Loucy (cell line): Measurements from ENCODE around the gene ELMO1.

Source experiments
- H2AFZ ChIP-seq: fragments of 200-600 bp; sonication (generic); 2 replicates; pipeline ENCODE4 v1.6.0; 2016; ENCODE audit warnings: antibody characterized with exemption, mild to moderate bottlenecking, low read length, moderate library complexity
- H3F3A ChIP-seq: fragments of 200-600 bp; 2 replicates; pipeline ENCODE4 v1.6.0; 2016; ENCODE audit warnings: antibody characterized with exemption, low read depth, mild to moderate bottlenecking
- H3K27me3 ChIP-seq: fragments of 200-600 bp; sonication (generic); 2 replicates; pipeline ENCODE4 v1.6.1; 2014; ENCODE audit warnings: low read length, mild to moderate bottlenecking; ENCODE audit not compliant: insufficient read depth, poor library complexity, severe bottlenecking
- H3K36me3 ChIP-seq: fragments of 200-600 bp; sonication (generic); 2 replicates; pipeline ENCODE4 v1.6.1; 2016; ENCODE audit warnings: low read length; ENCODE audit not compliant: insufficient read depth
- H3K4me1 ChIP-seq: fragments of 200-600 bp; sonication (generic); 2 replicates; pipeline ENCODE4 v1.5.1; 2014; ENCODE audit warnings: low read length, mild to moderate bottlenecking; ENCODE audit not compliant: insufficient read depth, poor library complexity, severe bottlenecking
- H3K4me2 ChIP-seq: fragments of 200-600 bp; sonication (generic); 2 replicates; pipeline ENCODE4 v1.6.0; 2014; ENCODE audit warnings: antibody characterized with exemption, low read length, low read depth, mild to moderate bottlenecking; ENCODE audit not compliant: poor library complexity, severe bottlenecking
- H3K4me3 ChIP-seq: fragments of 200-600 bp; sonication (generic); 2 replicates; pipeline ENCODE4 v1.5.1; 2014; ENCODE audit warnings: low read length, mild to moderate bottlenecking, mixed read lengths; ENCODE audit not compliant: poor library complexity, severe bottlenecking
- H3K79me2 ChIP-seq: fragments of 200-600 bp; sonication (generic); 2 replicates; pipeline ENCODE4 v1.6.1; 2014; ENCODE audit warnings: low read length; ENCODE audit not compliant: insufficient read depth
- H3K9ac ChIP-seq: fragments of 200-600 bp; sonication (generic); 2 replicates; pipeline ENCODE4 v1.6.0; 2014; ENCODE audit warnings: mild to moderate bottlenecking, low read depth, low read length, moderate library complexity; ENCODE audit not compliant: poor library complexity, severe bottlenecking
- H3K9me2 ChIP-seq: fragments of 200-600 bp; sonication (generic); replicated peaks from 2 replicates; pipeline ENCODE4 v1.6.1; 2016; ENCODE audit warnings: low read depth, low read length, mixed read lengths
- H3K9me3 ChIP-seq: fragments of 200-600 bp; sonication (generic); 2 replicates; pipeline ENCODE4 v1.6.1; 2014; ENCODE audit warnings: mild to moderate bottlenecking, antibody characterized with exemption, low read length, low read depth; ENCODE audit not compliant: insufficient read depth
- H4K20me1 ChIP-seq: fragments of 200-600 bp; sonication (generic); 2 replicates; pipeline ENCODE4 v1.6.0; 2014; ENCODE audit warnings: antibody characterized with exemption, low read length, mild to moderate bottlenecking; ENCODE audit not compliant: insufficient read depth, poor library complexity, severe bottlenecking
- EZH2phosphoT487 ChIP-seq: fragments of 200-600 bp; IDR thresholded peaks from 2 replicates; pipeline ENCODE4 v1.6.1; 2018; ENCODE audit warnings: antibody characterized with exemption, mild to moderate bottlenecking, moderate library complexity, borderline replicate concordance
- TF ChIP-seq, protein P1 (sequence below): fragments of 200-600 bp; sonication (generic); conservative IDR thresholded peaks from 2 replicates; pipeline ENCODE4 v1.5.1; 2014; ENCODE audit warnings: mild to moderate bottlenecking, antibody characterized with exemption, low read length

ELMO1 gene

DNA sequence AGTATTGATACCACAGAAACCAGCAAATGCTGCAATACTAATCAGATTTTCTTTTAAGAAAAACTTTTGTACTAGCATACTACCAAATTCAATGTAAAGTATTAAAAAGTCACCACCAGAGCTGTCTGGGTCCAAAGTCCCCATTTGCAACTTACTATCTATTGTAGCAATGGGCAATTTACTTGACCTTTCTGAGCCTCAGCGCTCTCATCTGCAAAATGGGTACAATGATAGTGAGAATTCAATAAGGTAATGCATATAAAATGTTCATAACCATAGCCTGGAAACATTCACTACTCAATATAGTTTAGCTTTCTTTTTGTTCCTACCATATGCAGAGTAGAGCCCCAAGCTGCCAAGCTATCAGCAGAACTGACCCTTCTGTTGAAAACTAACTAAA lies 337.2 kb downstream of the ELMO1 start:
- Histone ChIP-seq H3K4me3 (no peak overlapping the region), H3K36me3 (peaks cover 37% of the 10 kb centered on the region; the same call in 1 of the 2 replicates), H4K20me1 (peaks cover 15% of the 10 kb centered on the region), H3K9me3 (no peaks in the 10 kb centered on the region), H3K4me2 (no peak overlapping the region), H3K4me1 (peaks cover 11% of the 10 kb centered on the region), H3K9me2 (no peaks in the 10 kb centered on the region), H2AFZ (no peak overlapping the region), H3K27me3 (no peaks in the 10 kb centered on the region), H3K79me2 (peaks cover 16% of the 10 kb centered on the region; the same call in 1 of the 2 replicates), H3K9ac (no peak overlapping the region), H3F3A (no peaks in the 10 kb centered on the region)
- TF ChIP-seq EZH2phosphoT487, result no peak
- TF ChIP-seq, protein P1, sequence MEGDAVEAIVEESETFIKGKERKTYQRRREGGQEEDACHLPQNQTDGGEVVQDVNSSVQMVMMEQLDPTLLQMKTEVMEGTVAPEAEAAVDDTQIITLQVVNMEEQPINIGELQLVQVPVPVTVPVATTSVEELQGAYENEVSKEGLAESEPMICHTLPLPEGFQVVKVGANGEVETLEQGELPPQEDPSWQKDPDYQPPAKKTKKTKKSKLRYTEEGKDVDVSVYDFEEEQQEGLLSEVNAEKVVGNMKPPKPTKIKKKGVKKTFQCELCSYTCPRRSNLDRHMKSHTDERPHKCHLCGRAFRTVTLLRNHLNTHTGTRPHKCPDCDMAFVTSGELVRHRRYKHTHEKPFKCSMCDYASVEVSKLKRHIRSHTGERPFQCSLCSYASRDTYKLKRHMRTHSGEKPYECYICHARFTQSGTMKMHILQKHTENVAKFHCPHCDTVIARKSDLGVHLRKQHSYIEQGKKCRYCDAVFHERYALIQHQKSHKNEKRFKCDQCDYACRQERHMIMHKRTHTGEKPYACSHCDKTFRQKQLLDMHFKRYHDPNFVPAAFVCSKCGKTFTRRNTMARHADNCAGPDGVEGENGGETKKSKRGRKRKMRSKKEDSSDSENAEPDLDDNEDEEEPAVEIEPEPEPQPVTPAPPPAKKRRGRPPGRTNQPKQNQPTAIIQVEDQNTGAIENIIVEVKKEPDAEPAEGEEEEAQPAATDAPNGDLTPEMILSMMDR, result no peak

DNA sequence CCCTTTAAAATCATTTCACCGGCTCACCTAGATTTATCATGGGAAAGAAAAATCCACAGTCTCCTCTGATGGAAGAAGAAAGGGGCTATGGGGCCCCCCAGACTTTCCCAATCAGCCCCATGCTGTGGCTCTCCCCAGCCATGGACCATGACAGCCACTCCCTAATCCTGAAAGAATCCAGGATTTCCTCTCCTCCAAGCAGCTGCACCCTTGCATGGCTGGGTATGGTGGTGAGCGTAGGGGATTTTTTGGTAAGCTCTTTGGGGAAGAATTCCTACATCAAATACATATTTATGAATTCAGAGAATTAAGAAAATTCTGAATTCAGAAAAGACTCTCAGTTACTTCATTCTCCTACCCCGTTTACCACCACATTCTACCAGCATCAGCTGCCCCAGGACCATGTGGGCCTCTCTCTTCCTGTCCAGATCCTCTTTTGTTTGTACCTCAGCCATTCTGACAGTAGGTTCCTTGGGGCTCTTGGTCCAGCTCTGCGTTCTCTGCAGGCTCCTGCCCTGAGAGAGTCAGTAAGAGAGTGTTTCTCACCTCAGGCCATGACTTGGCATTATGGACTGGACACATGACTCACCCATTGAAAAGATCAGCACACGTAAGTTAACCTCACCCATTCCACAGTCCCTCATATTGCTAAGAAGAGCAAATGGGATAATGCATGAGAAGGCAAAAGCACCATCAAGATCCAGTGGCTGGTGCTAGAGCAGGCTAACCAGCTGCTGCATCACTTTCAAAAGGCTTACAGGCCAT lies 337.8 kb downstream of the ELMO1 start:
- H3K4me2 ChIP-seq, result no peak overlapping the region
- H3K27me3 ChIP-seq, result no peaks in the 10 kb centered on the region
- TF ChIP-seq EZH2phosphoT487, result no peak
- TF ChIP-seq, protein P1, result no peak
- H3K4me3 ChIP-seq, result no peak overlapping the region
- no peaks in the 10 kb centered on the region for H3F3A ChIP-seq
- H3K9me2 ChIP-seq, result no peaks in the 10 kb centered on the region
- no peak overlapping the region for H2AFZ ChIP-seq
- no peak overlapping the region for H3K9ac ChIP-seq
- peaks cover 43% of the 10 kb centered on the region; the same call in 1 of the 2 replicates for H3K36me3 ChIP-seq
- H3K9me3 ChIP-seq, result no peaks in the 10 kb centered on the region
- H4K20me1 ChIP-seq, result peaks cover 15% of the 10 kb centered on the region
- peaks cover 8% of the 10 kb centered on the region for H3K4me1 ChIP-seq
- H3K79me2 ChIP-seq, result peaks cover 13% of the 10 kb centered on the region; the same call in 1 of the 2 replicates

DNA sequence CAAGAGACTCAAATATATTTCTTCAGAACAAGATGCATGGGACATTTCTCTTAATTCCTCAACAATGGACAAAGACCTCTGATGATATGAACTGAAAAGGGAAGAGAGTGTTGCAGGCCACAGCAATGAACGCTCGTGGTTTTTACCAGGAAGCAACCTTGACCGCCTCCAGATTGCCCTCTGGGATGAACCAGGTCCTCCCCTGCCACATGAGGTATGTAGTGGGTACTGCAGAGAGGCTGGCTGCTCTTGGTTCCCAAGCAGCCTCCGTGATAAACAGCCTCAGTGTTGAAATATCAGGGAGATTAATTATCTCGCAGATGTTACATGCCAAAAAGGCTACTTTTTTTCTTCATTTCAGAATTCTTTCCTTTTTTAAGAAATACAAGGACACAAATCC lies 338.8 kb downstream of the ELMO1 start:
- TF ChIP-seq, protein P1, result no peak
- TF ChIP-seq EZH2phosphoT487, result no peak
- H3K4me2 ChIP-seq, result no peak overlapping the region

More for the DNA sequence above, 338.8 kb downstream of the ELMO1 start:
- no peaks in the 10 kb centered on the region for H3K27me3 ChIP-seq
- no peaks in the 10 kb centered on the region for H3K9me3 ChIP-seq
- peaks cover 13% of the 10 kb centered on the region; the same call in 1 of the 2 replicates for H3K79me2 ChIP-seq
- peaks cover 43% of the 10 kb centered on the region; the same call in 1 of the 2 replicates for H3K36me3 ChIP-seq
- H3F3A ChIP-seq, result no peaks in the 10 kb centered on the region
- H3K4me1 ChIP-seq, result peaks cover 8% of the 10 kb centered on the region
- no peak overlapping the region for H3K4me3 ChIP-seq
- H3K9ac ChIP-seq, result no peak overlapping the region
- H2AFZ ChIP-seq, result no peak overlapping the region
- H4K20me1 ChIP-seq, result peaks cover 12% of the 10 kb centered on the region
- H3K9me2 ChIP-seq, result no peaks in the 10 kb centered on the region
